HG03103 (cell line): ENCODE data around the gene NKX1-1.
"Not testable (repeated sequence)": the region's sequence is repeated elsewhere in the genome, so short reads cannot be mapped to it uniquely, and the experiment has no call there.

Experiments used
- ATAC-seq: cut with Tn5 transposase; IDR thresholded peaks from one replicate; pipeline ENCODE4 v1.9.1; 2021; ENCODE audit warnings: low read depth; ENCODE audit not compliant: unreplicated experiment

The NKX1-1 gene

GRCh38 chr4:1406394-1406980, at the start of gene NKX1-1:
NKX1-1 (minus strand) TSS chr4:1406442; CDS start chr4:1406442, 0 bp downstream.
- no peak for ATAC-seq

DNA sequence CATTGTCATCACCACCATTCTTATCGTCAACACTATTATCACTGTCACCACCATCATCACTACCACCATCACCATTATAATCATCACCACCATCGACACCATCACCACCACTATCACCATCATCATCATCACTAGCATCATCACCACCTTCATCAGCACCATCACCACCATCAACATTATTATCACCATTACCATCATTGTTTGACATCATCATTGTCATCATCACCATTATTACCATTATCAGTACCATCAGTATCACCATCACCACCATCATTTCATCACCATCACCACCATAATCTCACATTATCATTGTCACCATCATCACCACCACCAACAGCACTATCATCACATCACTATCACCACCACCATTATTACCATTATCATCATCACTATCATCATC, 47.5 kb upstream of the NKX1-1 start:
- no peak for ATAC-seq

DNA sequence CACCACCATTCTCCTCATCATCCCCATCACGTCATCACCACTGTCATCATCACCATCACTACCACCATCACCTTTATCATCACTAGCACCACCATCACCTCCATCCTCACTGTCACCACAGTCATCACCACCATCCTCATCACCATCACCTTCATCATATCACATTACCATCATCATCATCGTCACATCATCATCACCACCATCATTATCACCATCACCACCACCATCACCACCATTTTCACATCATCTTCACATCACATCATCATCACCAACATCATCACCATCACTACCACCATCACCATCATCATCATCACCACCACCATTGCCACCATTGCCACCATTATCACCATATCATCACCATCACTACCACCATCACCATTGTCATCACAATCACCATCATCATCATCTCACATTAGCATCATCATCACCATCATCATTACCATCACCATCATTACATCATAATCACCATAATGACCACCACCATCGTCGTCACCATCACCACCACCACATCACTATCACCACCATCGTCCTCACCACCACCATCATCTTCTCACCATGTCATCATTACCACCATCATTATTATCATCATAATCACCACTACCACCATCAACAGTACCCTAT, 46.3 kb upstream of the NKX1-1 start:
- ATAC-seq, result no peak

DNA sequence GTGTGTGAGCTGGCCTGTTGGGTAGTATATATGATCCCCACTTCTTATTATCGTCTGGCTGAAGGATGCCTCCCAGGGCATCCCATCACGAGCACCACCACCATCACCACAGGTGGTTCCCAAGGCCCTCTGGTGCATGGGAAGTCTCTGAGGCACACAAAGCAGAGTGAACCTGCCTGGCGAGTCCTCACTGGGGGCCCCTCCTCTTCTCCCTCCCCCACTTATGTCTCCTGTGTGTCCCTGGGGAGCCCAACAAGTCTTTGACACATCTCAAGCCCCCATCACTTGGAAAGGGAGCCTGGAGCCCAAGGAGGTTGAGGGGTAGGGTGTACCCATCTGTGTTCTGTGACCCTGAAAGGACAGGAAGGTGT, 45.5 kb upstream of the NKX1-1 start:
- ATAC-seq, result no peak

DNA sequence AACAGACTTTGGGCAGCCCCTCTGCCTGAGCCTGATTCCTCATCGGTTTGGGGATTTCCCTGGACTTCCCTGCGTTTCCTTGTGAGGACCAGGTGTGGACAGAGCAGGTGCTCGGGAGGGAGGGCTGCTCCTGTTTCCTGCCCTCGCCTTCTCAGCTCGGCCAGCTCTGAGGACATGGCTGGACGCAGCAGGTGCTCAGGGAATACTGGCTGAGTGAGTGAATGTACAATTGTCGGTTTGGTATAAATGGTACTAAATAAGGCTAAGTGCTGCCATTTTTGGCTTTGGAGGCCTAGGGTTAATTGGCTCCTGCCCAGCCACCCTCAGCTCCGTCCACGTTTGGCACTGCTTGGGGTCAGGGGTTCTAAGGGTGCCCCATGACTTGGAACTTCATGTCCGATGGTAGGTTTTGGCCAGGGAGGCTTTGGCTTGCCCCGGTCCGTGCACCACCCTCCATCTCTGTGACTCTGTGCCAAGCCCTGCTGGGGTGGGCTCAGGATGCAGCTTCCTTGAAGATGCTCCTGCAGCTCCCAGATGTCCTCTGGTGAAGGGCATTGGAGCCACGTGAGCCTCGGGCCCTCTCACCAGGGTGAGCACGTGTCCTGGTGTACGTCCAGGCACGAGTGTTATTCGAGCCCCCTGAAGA, 45.0 kb upstream of the NKX1-1 start:
- ATAC-seq, result no peak

DNA sequence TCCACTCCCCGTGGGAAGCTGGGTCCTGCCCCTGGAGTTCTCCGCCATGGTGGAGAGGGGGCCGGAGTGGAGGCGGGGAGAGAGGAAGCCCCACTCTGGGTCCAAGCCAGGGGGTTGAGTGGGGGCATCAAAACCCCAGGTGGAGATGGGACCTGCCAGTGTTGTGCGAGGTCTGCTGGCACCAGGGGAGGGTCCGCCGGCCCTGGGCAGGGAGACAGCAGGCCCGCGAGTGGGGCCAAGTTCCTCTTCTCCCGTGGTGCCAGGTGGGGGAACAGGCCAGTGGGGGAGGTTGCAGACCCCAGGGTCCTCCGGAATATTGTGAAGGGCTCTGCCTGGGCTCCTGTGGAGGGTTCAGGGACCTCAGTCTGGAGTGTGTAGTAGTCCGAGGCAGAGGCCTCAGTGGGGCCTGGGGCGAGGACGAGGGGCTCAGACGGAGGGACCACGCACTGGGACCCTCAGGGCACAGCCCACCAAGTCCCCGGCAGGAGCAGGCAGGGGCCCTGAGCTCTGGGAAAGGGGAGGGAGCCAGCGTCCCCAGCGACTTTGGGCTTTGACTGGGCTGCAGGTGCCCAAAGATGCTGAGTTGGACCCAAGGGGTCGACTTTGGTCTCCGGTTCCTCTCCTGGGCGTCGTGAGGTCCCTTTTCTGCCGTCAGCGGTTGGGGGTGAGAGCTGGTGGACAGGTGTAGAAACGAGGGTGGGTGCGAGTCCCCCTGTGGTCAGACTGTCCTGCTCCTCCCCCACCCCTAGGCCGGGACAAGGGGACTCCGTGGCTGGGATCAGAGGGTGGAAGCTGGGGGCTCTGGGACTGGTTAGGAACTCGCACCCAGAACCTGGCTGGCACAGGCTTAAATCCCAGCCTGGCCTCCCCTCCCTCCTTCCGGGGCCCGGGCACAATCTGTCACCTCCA, 43.8 kb upstream of the NKX1-1 start:
- no peak for ATAC-seq

DNA sequence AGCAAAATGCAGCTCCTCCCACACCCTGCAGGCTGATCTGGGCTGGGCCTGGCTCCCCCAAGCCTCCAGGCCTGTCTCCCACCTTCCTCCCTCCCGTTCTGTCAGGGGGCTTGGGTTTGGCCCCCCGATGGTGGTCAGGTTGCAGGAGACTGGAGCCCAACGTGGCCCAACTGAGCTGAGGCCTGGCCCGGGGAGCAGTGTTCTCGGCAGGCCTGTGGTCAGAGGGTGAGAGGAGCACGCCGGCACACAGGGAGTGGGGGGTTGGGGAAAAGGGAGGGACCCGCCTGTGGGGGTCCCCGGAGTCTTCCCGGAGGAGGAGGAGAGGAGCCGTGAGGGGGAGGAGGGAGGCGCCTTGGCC, 43.2 kb upstream of the NKX1-1 start:
- no peak for ATAC-seq

DNA sequence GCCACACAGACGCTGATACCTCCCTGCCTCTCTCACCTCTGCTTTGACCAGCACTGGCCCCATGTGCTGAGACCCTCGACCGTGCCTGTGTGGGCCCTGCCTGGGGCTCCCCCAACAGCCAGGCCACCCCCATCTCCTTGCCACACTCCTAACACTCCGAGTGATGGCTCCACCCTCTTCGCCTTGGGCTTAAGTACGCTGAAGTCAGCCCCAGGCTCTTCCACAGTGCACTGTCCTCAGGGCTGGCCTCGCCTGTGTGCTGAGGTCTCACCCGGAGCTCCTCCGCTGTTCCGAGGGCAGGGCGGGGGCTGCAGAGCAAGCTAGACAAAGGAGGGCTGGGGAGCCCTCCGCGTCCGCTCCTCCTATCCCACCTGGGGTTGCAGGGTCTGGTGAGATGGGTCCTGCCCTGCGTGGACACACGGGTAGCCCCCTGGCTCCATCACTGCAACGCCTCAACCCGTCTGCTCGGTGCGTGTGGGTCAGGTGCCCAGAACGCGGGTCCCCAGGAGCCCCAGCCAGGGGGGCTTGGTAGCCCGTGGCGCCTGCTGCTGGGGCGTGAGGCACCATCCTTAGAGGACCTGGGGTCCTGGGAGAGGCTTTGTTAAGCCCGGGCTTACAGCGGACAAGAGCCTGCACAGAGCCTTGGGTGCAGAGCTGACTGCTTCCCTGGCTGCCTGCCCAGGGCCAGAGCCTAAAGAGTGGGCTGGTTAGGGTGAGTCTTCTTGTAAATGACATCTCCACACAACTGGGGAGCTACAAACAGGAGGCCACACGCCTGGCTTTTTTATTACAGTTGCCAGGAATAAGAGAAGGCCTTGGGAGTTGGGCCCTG, 42.6 kb upstream of the NKX1-1 start:
- ATAC-seq, result no peak

DNA sequence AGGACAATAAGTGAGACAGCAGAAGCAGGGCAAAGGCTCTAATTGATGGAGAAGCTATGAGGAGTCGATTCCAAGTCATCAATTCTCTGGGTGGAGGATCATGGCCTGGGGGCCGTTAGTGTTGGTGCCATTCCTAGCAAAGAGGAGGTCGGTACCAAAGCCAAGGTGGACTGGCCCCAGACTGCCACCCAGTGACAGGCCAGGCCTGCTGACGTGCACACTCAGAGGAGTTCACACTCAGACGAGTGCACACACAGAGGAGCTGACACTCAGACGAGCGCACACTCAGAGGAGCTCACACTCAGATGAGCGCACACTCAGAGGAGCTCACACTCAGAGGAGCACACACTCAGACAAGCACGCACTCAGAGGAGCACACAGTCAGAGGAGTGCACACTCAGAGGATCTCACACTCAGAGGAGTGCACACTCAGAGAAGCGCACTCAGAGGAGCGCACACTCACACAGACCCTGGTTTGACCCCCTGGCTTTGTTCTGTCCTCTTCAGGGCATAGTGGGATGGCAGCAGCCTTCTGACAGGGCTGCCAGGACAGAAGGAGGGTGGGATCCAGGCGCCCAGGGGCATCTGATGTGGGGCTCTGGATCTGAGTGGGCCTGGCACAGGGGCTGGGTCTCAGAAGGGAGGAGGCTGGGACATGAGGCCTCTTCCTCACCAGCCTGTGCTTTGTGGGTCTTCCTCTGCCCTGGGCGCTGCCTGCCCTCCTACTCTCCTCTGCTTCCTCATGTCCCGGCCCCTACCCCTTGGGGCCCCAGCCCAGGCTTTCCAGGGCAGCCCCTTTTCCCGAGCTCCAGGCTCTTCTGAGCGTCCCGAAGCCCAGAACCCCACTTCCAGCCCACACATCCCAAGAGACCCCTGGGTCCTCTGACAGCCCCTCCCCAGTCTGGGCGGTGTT, 41.7 kb upstream of the NKX1-1 start:
- no peak for ATAC-seq

DNA sequence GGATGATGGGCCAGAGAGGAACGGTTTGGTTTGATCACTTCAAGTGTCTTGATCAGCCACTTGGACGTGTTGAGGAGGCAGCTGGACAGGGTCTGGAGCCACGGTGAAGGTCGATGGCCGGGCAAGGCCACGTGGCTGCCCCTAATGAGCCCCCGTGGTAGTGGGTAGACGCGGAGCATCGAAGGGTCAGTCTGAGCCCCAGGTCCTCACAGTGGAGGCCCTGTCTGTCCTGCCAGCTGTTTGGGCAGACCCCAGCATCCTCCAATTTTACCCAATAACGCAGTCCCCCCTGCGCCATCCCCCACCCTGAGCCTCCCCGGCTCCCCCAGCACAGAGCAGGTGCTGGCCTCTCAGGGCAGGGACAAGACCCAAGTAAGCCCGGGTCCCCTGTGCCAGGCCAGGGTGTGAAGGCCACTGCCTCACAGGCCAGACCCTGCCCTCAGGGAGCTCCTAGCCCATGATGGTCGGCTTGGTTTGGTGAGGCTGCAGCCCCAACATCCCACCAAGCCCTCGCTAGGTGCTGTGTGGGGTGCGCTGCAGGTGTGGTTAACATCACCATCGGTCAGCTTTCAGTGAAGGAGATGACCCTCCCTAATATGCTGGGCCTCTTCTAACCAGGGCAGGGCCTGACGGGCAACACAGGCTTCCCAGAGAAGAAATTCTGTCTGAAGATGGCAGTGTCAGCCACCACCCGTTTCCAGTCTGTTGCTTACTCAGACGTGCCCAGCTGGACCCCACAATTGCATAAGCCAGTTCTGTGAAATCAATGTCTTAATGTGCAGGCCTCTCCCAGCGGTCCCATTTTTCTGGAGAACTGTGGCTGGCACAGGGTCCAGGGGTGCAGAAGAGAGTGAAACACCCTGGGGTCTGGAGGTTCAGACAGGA, 40.5 kb upstream of the NKX1-1 start:
- no peak for ATAC-seq

- ATAC-seq, result no peak
Observed at GRCh38 chr4:1445716-1446445, 39.6 kb upstream of the NKX1-1 start.

DNA sequence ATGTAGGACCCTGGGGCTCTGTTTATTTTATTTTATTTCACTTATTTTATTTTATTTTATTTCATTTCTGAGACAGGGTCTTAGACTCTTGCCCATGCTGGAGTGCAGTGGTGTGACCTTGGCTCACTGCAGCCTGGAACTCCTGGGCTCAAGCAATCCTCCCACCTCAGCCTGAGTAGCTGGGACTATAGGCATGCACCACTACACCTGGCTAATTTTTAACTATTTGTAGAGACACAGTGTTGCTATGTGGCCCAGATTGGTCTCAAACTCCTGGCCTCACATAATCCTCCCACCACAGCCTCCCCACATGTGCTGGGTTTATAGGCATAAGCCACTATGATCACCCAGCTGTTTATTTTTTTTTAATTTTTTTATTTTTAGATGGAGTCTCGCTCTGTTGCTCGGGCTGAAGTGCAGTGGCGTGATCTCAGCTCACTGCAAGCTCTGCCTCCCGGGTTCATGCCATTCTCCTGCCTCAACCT, 37.5 kb upstream of the NKX1-1 start:
- ATAC-seq, result not testable (repeated sequence)

- ATAC-seq, result no peak
Observed at GRCh38 chr4:1427010-1427409, 20.8 kb upstream of the NKX1-1 start.

GRCh38 chr4:1421657-1422056, 15.4 kb upstream of the NKX1-1 start:
- ATAC-seq, result no peak

DNA sequence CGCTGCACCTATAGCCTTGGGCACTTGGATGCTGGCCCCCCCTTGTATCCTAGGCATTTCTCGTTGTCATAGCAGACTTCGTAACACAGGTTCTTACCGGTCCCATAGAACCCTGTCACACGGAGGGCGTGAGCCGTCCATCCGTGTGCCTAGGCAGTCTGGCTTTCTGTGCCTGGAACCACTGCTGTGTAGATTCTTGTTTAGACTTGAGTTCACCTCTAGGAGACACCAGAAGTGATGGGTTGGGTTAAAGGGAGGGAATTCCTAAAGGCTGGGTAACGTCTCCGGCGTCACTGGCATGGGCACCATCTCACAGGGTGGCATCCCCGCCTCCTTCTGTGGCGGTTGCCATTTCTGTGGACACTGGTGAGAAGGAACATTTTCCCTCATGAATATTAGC, 13.5 kb upstream of the NKX1-1 start:
- no peak for ATAC-seq

DNA sequence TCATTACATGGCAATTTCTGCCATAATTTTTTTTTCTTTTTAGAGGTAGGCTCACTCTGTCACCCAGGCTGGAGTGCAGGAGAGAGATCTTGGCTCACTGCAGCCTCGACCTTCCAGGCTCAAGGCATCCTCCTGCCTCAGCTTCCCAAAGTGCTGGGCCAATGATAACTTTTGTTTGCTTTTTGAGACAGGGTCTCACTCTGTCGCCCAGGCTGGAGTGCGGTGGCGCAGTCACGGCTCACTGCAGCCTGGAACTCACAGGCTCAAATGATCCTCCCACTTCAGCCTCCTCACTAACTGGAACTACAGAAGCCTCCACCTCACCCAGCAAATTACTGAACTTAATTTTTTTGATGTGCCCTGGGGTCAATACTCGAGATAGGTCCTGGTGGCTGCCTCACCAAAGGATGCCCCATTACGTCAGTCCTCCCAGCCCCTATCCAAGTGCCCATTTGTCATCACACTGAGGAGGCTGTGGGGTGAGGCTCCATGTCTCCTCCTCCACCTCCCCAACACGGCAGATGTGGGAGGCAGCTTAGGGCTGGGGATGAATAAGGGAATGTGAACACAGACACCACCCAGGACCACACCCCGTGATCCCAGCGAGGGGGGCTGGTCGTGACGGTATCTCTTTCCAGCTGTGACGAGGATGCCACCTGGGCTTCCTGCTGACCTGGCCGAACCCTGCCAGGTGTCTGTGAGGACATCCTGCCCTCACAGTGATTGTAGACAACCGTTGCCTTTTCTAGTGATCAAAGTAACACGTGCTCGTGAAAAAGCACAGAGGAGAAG, 12.4 kb upstream of the NKX1-1 start:
- ATAC-seq, result no peak
